HEK293 (cell line): ENCODE measurements around the gene SUGP2.
A peak's percentile ranks its signal among the peaks of the same experiment; 100 is the strongest.

Source experiments
- CTCF ChIA-PET: fragments of 350-600 bp; formaldehyde crosslinking; extraction: SDS; loops from one replicate; lab custom pipeline; 2021; ENCODE audit warnings: antibody characterized with exemption; lab: Yijun Ruan, JAX
- POLR2A ChIA-PET: fragments of 300-600 bp; formaldehyde crosslinking; extraction: SDS; loops from one replicate; lab custom pipeline; 2020; ENCODE audit warnings: antibody characterized with exemption, inconsistent platforms; lab: Yijun Ruan, JAX
- H3K27ac ChIP-seq: fragments of 200-500 bp; sonication (Bioruptor generic); 2 replicates; pipeline ENCODE4 v1.5.1; 2014; ENCODE audit warnings: low read depth, low read length, control low read depth, inconsistent platforms; ENCODE audit errors: extremely low read depth
- H3K36me3 ChIP-seq, 2 experiments: fragments of 200-500 bp in 1 of 2; sonication (Bioruptor generic) in 1 of 2; 1 replicate in 1 of 2; 2 replicates in 1 of 2; pipeline ENCODE4 v1.5.1; 2014 to 2017; ENCODE audit warnings: inconsistent platforms in 2 of 2, low read length in 2 of 2; ENCODE audit not compliant: control insufficient read depth in 2 of 2, insufficient read depth in 1 of 2
- H3K4me1 ChIP-seq: fragments of 200-500 bp; sonication (Bioruptor generic); 2 replicates; pipeline ENCODE4 v1.5.1; 2014; ENCODE audit warnings: mild to moderate bottlenecking, low read length, inconsistent platforms; ENCODE audit not compliant: control insufficient read depth, insufficient read depth
- H3K4me3 ChIP-seq: 2 replicates; pipeline ENCODE4 v1.5.1; 2011; ENCODE audit warnings: low read depth, mild to moderate bottlenecking, control low read depth, low read length, moderate library complexity
- H3K9me3 ChIP-seq: fragments of 200-500 bp; sonication (Bioruptor generic); 2 replicates; pipeline ENCODE4 v1.5.1; 2014; ENCODE audit warnings: low read depth, low read length, inconsistent platforms; ENCODE audit not compliant: control insufficient read depth, insufficient read depth
- AEBP2 ChIP-seq: fragments of 450-650 bp; formaldehyde crosslinking; IDR thresholded peaks from 2 replicates; pipeline ENCODE4 v1.5.1; 2016; ENCODE audit warnings: missing biosample characterization, missing genetic modification characterization, borderline replicate concordance
- OVOL3 ChIP-seq: fragments of 450-650 bp; formaldehyde crosslinking; IDR thresholded peaks from 2 replicates; pipeline ENCODE4 v1.5.1; 2016; ENCODE audit warnings: missing biosample characterization, missing genetic modification characterization
- RBAK ChIP-seq: fragments of 450-650 bp; formaldehyde crosslinking; IDR thresholded peaks from 2 replicates; pipeline ENCODE4 v1.5.1; 2016; ENCODE audit warnings: missing biosample characterization, missing genetic modification characterization
- ZBTB21 ChIP-seq: fragments of 450-650 bp; formaldehyde crosslinking; IDR thresholded peaks from 2 replicates; pipeline ENCODE4 v1.5.1; 2017; ENCODE audit warnings: missing biosample characterization, missing genetic modification characterization
- ZFHX2 ChIP-seq: fragments of 450-650 bp; formaldehyde crosslinking; conservative IDR thresholded peaks from 2 replicates; pipeline ENCODE4 v1.5.1; 2016; ENCODE audit warnings: missing biosample characterization, missing genetic modification characterization
- ZFP37 ChIP-seq: fragments of 450-650 bp; formaldehyde crosslinking; IDR thresholded peaks from 2 replicates; pipeline ENCODE4 v1.5.1; 2016; ENCODE audit warnings: missing biosample characterization, missing genetic modification characterization
- ZNF121 ChIP-seq: fragments of 450-650 bp; formaldehyde crosslinking; IDR thresholded peaks from 2 replicates; pipeline ENCODE4 v1.5.1; 2016; ENCODE audit warnings: missing biosample characterization, missing genetic modification characterization
- ZNF133 ChIP-seq: fragments of 450-650 bp; formaldehyde crosslinking; IDR thresholded peaks from 2 replicates; pipeline ENCODE4 v1.5.1; 2016; ENCODE audit warnings: missing biosample characterization, missing genetic modification characterization
- ZNF146 ChIP-seq: fragments of 450-650 bp; formaldehyde crosslinking; IDR thresholded peaks from 2 replicates; pipeline ENCODE4 v1.5.1; 2016; ENCODE audit warnings: missing biosample characterization, missing genetic modification characterization
- ZNF148 ChIP-seq: fragments of 450-650 bp; formaldehyde crosslinking; IDR thresholded peaks from 2 replicates; pipeline ENCODE4 v1.5.0; 2017; ENCODE audit warnings: missing biosample characterization, missing genetic modification characterization, borderline replicate concordance
- ZNF18 ChIP-seq: fragments of 450-650 bp; formaldehyde crosslinking; IDR thresholded peaks from 2 replicates; pipeline ENCODE4 v1.5.1; 2016; ENCODE audit warnings: missing biosample characterization, missing genetic modification characterization
- ZNF302 ChIP-seq: fragments of 450-650 bp; formaldehyde crosslinking; IDR thresholded peaks from 2 replicates; pipeline ENCODE4 v1.5.1; 2016; ENCODE audit warnings: missing biosample characterization, missing genetic modification characterization, low read depth
- ZNF335 ChIP-seq: fragments of 450-650 bp; formaldehyde crosslinking; conservative IDR thresholded peaks from 2 replicates; pipeline ENCODE4 v1.5.1; 2016; ENCODE audit warnings: missing biosample characterization, missing genetic modification characterization
- ZNF350 ChIP-seq: fragments of 450-650 bp; formaldehyde crosslinking; IDR thresholded peaks from 2 replicates; pipeline ENCODE4 v1.5.0; 2017; ENCODE audit warnings: missing biosample characterization, mild to moderate bottlenecking, missing genetic modification characterization
- ZNF394 ChIP-seq: fragments of 450-650 bp; formaldehyde crosslinking; IDR thresholded peaks from 2 replicates; pipeline ENCODE4 v1.5.1; 2016; ENCODE audit warnings: missing biosample characterization, missing genetic modification characterization, mild to moderate bottlenecking, moderate library complexity, borderline replicate concordance
- ZNF518A ChIP-seq: fragments of 450-650 bp; formaldehyde crosslinking; conservative IDR thresholded peaks from 2 replicates; pipeline ENCODE4 v1.5.1; 2016; ENCODE audit warnings: low read depth, missing biosample characterization, missing genetic modification characterization
- ZNF776 ChIP-seq: fragments of 450-650 bp; formaldehyde crosslinking; IDR thresholded peaks from 2 replicates; pipeline ENCODE4 v1.5.0; 2017; ENCODE audit warnings: missing biosample characterization, missing genetic modification characterization, borderline replicate concordance
- ZNF785 ChIP-seq: fragments of 450-650 bp; formaldehyde crosslinking; IDR thresholded peaks from 2 replicates; pipeline ENCODE4 v1.5.1; 2016; ENCODE audit warnings: missing biosample characterization, missing genetic modification characterization
- ZNF792 ChIP-seq: fragments of 450-650 bp; formaldehyde crosslinking; IDR thresholded peaks from 2 replicates; pipeline ENCODE4 v1.5.1; 2016; ENCODE audit warnings: missing biosample characterization, missing genetic modification characterization

The SUGP2 gene

GRCh38 chr19:18945297-18945696, 88.0 kb downstream of the SUGP2 start (continued):
- TF ChIP-seq ZNF518A (tag by site-specific recombination) (no peak), ZNF785 (tag by site-specific recombination) (no peak)

GRCh38 chr19:18943465-18943864, 89.9 kb downstream of the SUGP2 start:
- POLR2A ChIA-PET: no interaction called here
- TF ChIP-seq RBAK (tag by site-specific recombination) (no peak), ZNF350 (tag by site-specific recombination) (no peak), ZNF792 (tag by site-specific recombination) (no peak), ZFHX2 (tag by site-specific recombination) (peak; percentile 35; the same call in 1 of the 2 replicates)
- CTCF ChIA-PET: interaction anchor here (1.2 to 4.5 kb wide), 2 partner anchors 24 to 43 kb away, joined by 4 to 23 read pairs; partner anchors contain the start of genes COPE and DDX49

GRCh38 chr19:18942692-18943091, 90.6 kb downstream of the SUGP2 start:
- no peak overlapping the region for H3K27ac ChIP-seq
- H3K4me3 ChIP-seq: no peak overlapping the region
- peaks cover 0 to 4% of the 10 kb centered on the region in 2 experiments; a peak in 2 of 3 replicates for H3K36me3 ChIP-seq
- no peak for TF ChIP-seq OVOL3 (tag by site-specific recombination)
- TF ChIP-seq ZNF121 (tag by site-specific recombination): no peak
- TF ChIP-seq ZBTB21 (tag by site-specific recombination): no peak
- TF ChIP-seq ZFP37: no peak
- no peak for TF ChIP-seq ZNF133 (tag by site-specific recombination)
- TF ChIP-seq ZNF148 (tag by site-specific recombination): no peak
- no peak for TF ChIP-seq ZNF776
- no peak for TF ChIP-seq ZNF146 (tag by site-specific recombination)
- TF ChIP-seq AEBP2 (tag by site-specific recombination): no peak
- TF ChIP-seq ZNF302: no peak
- no peak for TF ChIP-seq ZNF394
- no peak for TF ChIP-seq ZNF18 (tag by site-specific recombination)
- no peak for TF ChIP-seq ZNF335
- no peaks in the 10 kb centered on the region for H3K9me3 ChIP-seq
- POLR2A ChIA-PET: no interaction called here
- peaks cover 2% of the 10 kb centered on the region; the same call in 1 of the 2 replicates for H3K4me1 ChIP-seq
- CTCF ChIA-PET: interaction anchor here (4.5 kb wide), 1 partner anchor 44 kb away, joined by 23 read pairs; no protein-coding TSS in a partner anchor

More at GRCh38 chr19:18943465-18943864, 89.9 kb downstream of the SUGP2 start:
- Histone ChIP-seq H3K4me1 (peaks cover 2% of the 10 kb centered on the region; the same call in 1 of the 2 replicates), H3K27ac (no peak overlapping the region), H3K4me3 (no peak overlapping the region), H3K9me3 (no peaks in the 10 kb centered on the region), H3K36me3 (no peaks in the 10 kb centered on the region)
